ENCODE measurements around the gene RRAS2.

The RRAS2 gene

DNA sequence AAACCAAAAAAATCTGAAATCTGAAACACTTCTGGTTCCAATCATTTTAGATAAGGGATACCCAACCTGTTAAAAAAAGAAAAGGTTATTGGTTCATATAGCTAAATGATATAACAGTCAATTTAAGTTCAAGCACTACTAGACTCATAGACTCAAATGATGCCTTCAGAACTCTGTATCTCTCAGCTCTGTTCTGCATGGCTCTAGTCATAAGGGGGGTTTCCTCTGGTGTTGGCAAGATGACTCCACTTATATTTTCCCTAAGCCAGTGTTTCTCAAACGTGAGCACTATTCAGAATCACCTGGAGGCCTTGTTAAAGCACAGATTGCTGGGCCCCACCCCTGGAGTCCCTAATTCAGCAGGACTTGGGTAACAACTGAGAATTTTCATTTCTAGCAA is 11.5 kb upstream of the RRAS2 start:
- Histone ChIP-seq H3K27ac (ENCODE audit: extremely low read depth, low read depth, low read length) (no peak overlapping the region), H3K9me3 (ENCODE audit: control insufficient read depth, insufficient read depth, low read depth, low read length) (no peaks in the 10 kb centered on the region), H3K4me1 (ENCODE audit: control insufficient read depth, insufficient read depth, low read length) (no peaks in the 10 kb centered on the region), H3K36me3 (ENCODE audit: control insufficient read depth in 2 of 2, insufficient read depth in 1 of 2, low read length in 2 of 2) (no peaks in the 10 kb centered on the region), H3K4me3 (ENCODE audit: low read depth, low read length) (no peak overlapping the region)
- CTCF ChIA-PET = no interaction called here
- POLR2A ChIA-PET = no interaction called here
- TF ChIP-seq ZNF23 (tag by site-specific recombination; IDR thresholded peaks at IDR 0.05; ENCODE audit: borderline replicate concordance) (no peak), ZNF785 (tag by site-specific recombination; IDR thresholded peaks at IDR 0.05) (no peak), ZNF654 (tag by site-specific recombination; IDR thresholded peaks at IDR 0.05; ENCODE audit: low read depth) (no peak), OSR2 (tag by site-specific recombination; IDR thresholded peaks at IDR 0.05) (no peak), ZBTB1 (tag by site-specific recombination; IDR thresholded peaks at IDR 0.05) (no peak), MZF1 (tag by site-specific recombination; IDR thresholded peaks at IDR 0.05; ENCODE audit: borderline replicate concordance) (no peak), ZNF324 (tag by site-specific recombination; IDR thresholded peaks at IDR 0.05) (no peak), ZNF473 (tag by site-specific recombination; IDR thresholded peaks at IDR 0.05) (no peak), ZNF335 (tag by site-specific recombination; conservative IDR thresholded peaks at IDR 0.05) (no peak), ZNF157 (tag by site-specific recombination; IDR thresholded peaks at IDR 0.05) (no peak), ZNF404 (tag by site-specific recombination; IDR thresholded peaks at IDR 0.05) (no peak), PRDM1 (tag by site-specific recombination; IDR thresholded peaks at IDR 0.05) (no peak)
- TF ChIP-seq, protein P1, sequence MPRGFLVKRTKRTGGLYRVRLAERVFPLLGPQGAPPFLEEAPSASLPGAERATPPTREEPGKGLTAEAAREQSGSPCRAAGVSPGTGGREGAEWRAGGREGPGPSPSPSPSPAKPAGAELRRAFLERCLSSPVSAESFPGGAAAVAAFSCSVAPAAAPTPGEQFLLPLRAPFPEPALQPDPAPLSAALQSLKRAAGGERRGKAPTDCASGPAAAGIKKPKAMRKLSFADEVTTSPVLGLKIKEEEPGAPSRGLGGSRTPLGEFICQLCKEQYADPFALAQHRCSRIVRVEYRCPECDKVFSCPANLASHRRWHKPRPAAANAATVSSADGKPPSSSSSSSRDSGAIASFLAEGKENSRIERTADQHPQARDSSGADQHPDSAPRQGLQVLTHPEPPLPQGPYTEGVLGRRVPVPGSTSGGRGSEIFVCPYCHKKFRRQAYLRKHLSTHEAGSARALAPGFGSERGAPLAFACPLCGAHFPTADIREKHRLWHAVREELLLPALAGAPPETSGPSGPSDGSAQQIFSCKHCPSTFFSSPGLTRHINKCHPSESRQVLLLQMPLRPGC (tag by site-specific recombination; IDR thresholded peaks at IDR 0.05) = no peak
- TF ChIP-seq, protein P2, sequence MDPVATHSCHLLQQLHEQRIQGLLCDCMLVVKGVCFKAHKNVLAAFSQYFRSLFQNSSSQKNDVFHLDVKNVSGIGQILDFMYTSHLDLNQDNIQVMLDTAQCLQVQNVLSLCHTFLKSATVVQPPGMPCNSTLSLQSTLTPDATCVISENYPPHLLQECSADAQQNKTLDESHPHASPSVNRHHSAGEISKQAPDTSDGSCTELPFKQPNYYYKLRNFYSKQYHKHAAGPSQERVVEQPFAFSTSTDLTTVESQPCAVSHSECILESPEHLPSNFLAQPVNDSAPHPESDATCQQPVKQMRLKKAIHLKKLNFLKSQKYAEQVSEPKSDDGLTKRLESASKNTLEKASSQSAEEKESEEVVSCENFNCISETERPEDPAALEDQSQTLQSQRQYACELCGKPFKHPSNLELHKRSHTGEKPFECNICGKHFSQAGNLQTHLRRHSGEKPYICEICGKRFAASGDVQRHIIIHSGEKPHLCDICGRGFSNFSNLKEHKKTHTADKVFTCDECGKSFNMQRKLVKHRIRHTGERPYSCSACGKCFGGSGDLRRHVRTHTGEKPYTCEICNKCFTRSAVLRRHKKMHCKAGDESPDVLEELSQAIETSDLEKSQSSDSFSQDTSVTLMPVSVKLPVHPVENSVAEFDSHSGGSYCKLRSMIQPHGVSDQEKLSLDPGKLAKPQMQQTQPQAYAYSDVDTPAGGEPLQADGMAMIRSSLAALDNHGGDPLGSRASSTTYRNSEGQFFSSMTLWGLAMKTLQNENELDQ (tag by site-specific recombination; IDR thresholded peaks at IDR 0.05; ENCODE audit: low read depth) = no peak

DNA sequence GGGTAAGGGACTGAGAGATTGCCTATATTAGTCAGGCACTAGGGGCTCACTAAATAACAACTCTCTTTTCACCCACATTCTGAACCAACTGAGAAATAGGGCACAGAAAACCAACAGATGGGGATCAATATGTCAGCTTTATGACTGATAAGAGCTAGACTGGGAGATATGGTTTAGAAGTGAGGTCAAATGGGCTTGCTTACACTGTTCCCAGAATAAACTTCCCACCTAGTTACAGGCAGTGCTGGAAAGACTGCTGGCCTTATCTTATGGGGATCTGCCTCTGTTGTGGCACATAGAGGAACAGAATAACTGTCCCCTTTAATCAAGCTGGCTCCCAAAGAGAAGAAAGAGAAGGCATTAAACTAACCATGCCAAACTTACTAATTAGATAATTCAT is 10.6 kb upstream of the RRAS2 start:
- H3K4me1 ChIP-seq (ENCODE audit: control insufficient read depth, insufficient read depth, low read length) = no peaks in the 10 kb centered on the region
- H3K36me3 ChIP-seq (ENCODE audit: control insufficient read depth in 2 of 2, insufficient read depth in 1 of 2, low read length in 2 of 2) = no peaks in the 10 kb centered on the region
- POLR2A ChIA-PET = interaction anchor here (0.5 to 0.7 kb wide), 2 partner anchors 9 to 36 kb away, joined by 3 read pairs; no protein-coding TSS in a partner anchor
- H3K27ac ChIP-seq (ENCODE audit: extremely low read depth, low read depth, low read length) = no peak overlapping the region
- H3K4me3 ChIP-seq (ENCODE audit: low read depth, low read length) = no peak overlapping the region
- CTCF ChIA-PET = interaction anchor here (0.8 kb wide), 1 partner anchor 81 kb away, joined by 3 read pairs; no protein-coding TSS in a partner anchor
- TF ChIP-seq, protein P3, sequence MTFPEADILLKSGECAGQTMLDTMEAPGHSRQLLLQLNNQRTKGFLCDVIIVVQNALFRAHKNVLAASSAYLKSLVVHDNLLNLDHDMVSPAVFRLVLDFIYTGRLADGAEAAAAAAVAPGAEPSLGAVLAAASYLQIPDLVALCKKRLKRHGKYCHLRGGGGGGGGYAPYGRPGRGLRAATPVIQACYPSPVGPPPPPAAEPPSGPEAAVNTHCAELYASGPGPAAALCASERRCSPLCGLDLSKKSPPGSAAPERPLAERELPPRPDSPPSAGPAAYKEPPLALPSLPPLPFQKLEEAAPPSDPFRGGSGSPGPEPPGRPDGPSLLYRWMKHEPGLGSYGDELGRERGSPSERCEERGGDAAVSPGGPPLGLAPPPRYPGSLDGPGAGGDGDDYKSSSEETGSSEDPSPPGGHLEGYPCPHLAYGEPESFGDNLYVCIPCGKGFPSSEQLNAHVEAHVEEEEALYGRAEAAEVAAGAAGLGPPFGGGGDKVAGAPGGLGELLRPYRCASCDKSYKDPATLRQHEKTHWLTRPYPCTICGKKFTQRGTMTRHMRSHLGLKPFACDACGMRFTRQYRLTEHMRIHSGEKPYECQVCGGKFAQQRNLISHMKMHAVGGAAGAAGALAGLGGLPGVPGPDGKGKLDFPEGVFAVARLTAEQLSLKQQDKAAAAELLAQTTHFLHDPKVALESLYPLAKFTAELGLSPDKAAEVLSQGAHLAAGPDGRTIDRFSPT (tag by site-specific recombination; IDR thresholded peaks at IDR 0.05) = no peak
- TF ChIP-seq MEIS1 (CRISPR knock-in tag; IDR thresholded peaks at IDR 0.05; ENCODE audit: borderline replicate concordance) = no peak
- TF ChIP-seq ZNF202 (tag by site-specific recombination; IDR thresholded peaks at IDR 0.05; ENCODE audit: borderline replicate concordance) = no peak
- TF ChIP-seq ZNF211 (tag by site-specific recombination; IDR thresholded peaks at IDR 0.05; ENCODE audit: low read depth) = no peak
- no peaks in the 10 kb centered on the region for H3K9me3 ChIP-seq (ENCODE audit: control insufficient read depth, insufficient read depth, low read depth, low read length)
